K562 (cell line): Measurements from ENCODE around the gene PTPRE. TPM values are rescaled to one million over a fixed set of nuclear protein-coding genes. Genes with fewer than 3 reads are reported as not detected.

Experiments
- ATAC-seq: fragments of 200-7000 bp; cut with Tn5 transposase; 3 replicates; pipeline ENCODE4 v1.9.1; 2020; ENCODE audit warnings: moderate library complexity
- BruUV-seq: library from RNA; stranded (reverse); fragments of 400-500 nt; replicated peaks from 2 replicates; lab custom pipeline; 2021; lab: Mats Ljungman, UMichigan
- CTCF ChIA-PET: fragments of 300-600 bp; formaldehyde crosslinking; extraction: SDS; loops from one replicate; lab custom pipeline; 2021; ENCODE audit warnings: low intra/inter-chr PET ratio; lab: Yijun Ruan, JAX
- POLR2A ChIA-PET: fragments of 300-600, 350-650 bp; sonication (Branson Sonifier 250); formaldehyde crosslinking; extraction: SDS; loops from one replicate; lab custom pipeline; 2021; ENCODE audit warnings: antibody characterized with exemption, inconsistent platforms; lab: Yijun Ruan, JAX
- DNase-seq, 4 experiments: peaks; one replicate each; pipeline versions ENCODE4 v3.0.0 to v3.0.0-alpha.2; 2011 to 2018; ENCODE audit warnings: low spot score in 3 of 4, mixed read lengths in 3 of 4; ENCODE audit errors: extremely low read depth in 1 of 4
- FAIRE-seq: peaks from 2 replicates; lab custom pipeline; 2011; peaks lifted over from hg19 to GRCh38; lab: Jason Lieb, UNC
- H2AFZ ChIP-seq: 2 replicates; pipeline ENCODE4 v1.6.0; 2011; ENCODE audit warnings: low read depth, low read length, control low read depth, inconsistent platforms
- H3K27ac ChIP-seq: fragments of 200-600 bp; 3 replicates; pipeline ENCODE4 v1.8.0; 2011; ENCODE audit warnings: low read depth, mild to moderate bottlenecking, control low read depth, inconsistent platforms, low read length, moderate library complexity, mixed read lengths; ENCODE audit errors: extremely low read depth
- H3K27me3 ChIP-seq, 2 experiments: fragments of 300-600 bp in 1 of 2; 2 replicates in 1 of 2; 3 replicates in 1 of 2; pipeline versions ENCODE4 v1.6.0 to v1.8.0; 2011; ENCODE audit warnings: inconsistent platforms in 2 of 2, low read length in 2 of 2, mild to moderate bottlenecking in 1 of 2, mixed read lengths in 1 of 2, moderate library complexity in 1 of 2; ENCODE audit not compliant: control insufficient read depth in 2 of 2, insufficient read depth in 2 of 2
- H3K36me3 ChIP-seq: fragments of 300-600 bp; 3 replicates; pipeline ENCODE4 v1.8.0; 2011; ENCODE audit warnings: mild to moderate bottlenecking, low read length, inconsistent platforms; ENCODE audit not compliant: control insufficient read depth, insufficient read depth
- H3K4me1 ChIP-seq, 2 experiments: fragments of 200-600 bp in 1 of 2; replicated peaks in 1 of 2; 2 replicates in 1 of 2; 3 replicates in 1 of 2; pipeline versions ENCODE4 v1.5.1 to v1.8.0; 2011; ENCODE audit warnings: inconsistent platforms in 2 of 2, low read length in 2 of 2, mild to moderate bottlenecking in 1 of 2, mixed read lengths in 1 of 2, moderate library complexity in 1 of 2; ENCODE audit not compliant: control insufficient read depth in 2 of 2, insufficient read depth in 2 of 2
- H3K4me2 ChIP-seq: 2 replicates; pipeline ENCODE4 v1.6.1; 2011; ENCODE audit warnings: low read length, control low read depth, inconsistent platforms, mixed read lengths; ENCODE audit not compliant: insufficient read depth
- H3K4me3 ChIP-seq: fragments of 200-600 bp; sonication (generic), shearing (Covaris generic); 2 replicates; pipeline ENCODE4 v1.5.1; 2016; ENCODE audit warnings: control low read depth, inconsistent platforms
- H3K79me2 ChIP-seq: fragments of 200-600 bp; 3 replicates; pipeline ENCODE4 v1.8.0; 2011; ENCODE audit warnings: low read length, inconsistent platforms; ENCODE audit not compliant: control insufficient read depth, insufficient read depth
- H3K9ac ChIP-seq, 2 experiments: 2 replicates each; pipeline versions ENCODE4 v1.6.0 to v1.6.1; 2011; ENCODE audit warnings: low read depth in 2 of 2, low read length in 2 of 2, control low read depth in 1 of 2, inconsistent platforms in 1 of 2, mild to moderate bottlenecking in 1 of 2, mixed read lengths in 1 of 2; ENCODE audit not compliant: insufficient read depth in 1 of 2
- H3K9me1 ChIP-seq: one replicate; pipeline ENCODE4 v1.6.0; 2011; ENCODE audit warnings: inconsistent platforms, mild to moderate bottlenecking, low read length, moderate library complexity; ENCODE audit not compliant: control insufficient read depth, insufficient read depth
- H3K9me3 ChIP-seq: replicated peaks from 2 replicates; pipeline ENCODE4 v1.5.1; 2011; ENCODE audit warnings: low read depth, low read length, inconsistent platforms; ENCODE audit not compliant: control insufficient read depth, insufficient read depth
- H4K20me1 ChIP-seq: replicated peaks from 2 replicates; pipeline ENCODE4 v1.6.1; 2011; ENCODE audit warnings: low read length, inconsistent platforms, mixed read lengths; ENCODE audit not compliant: control insufficient read depth, insufficient read depth
- CBX8 ChIP-seq: fragments of 200-600 bp; sonication (generic); IDR thresholded peaks from 2 replicates; pipeline ENCODE4 v1.6.1; 2012; ENCODE audit warnings: borderline replicate concordance, mixed run types, low read depth, mild to moderate bottlenecking, moderate library complexity, mixed read lengths, low read length, control low read depth, inconsistent platforms; ENCODE audit not compliant: poor library complexity, severe bottlenecking; ENCODE audit errors: extremely low read depth
- MAX ChIP-seq: sonication (generic); formaldehyde crosslinking; IDR thresholded peaks from 2 replicates; pipeline ENCODE4 v1.9.0; 2022; ENCODE audit warnings: mild to moderate bottlenecking, missing genetic modification reagents
- MYNN ChIP-seq, 2 experiments: sonication (generic); formaldehyde crosslinking in 1 of 2; IDR thresholded peaks; 2 replicates each; pipeline versions ENCODE4 v1.5.0 to v1.6.1; 2016 to 2020; ENCODE audit warnings: antibody characterized with exemption in 1 of 2, missing genetic modification reagents in 1 of 2
- RBM14 ChIP-seq: fragments of 200-400 bp; formaldehyde crosslinking; IDR thresholded peaks from 2 replicates; pipeline ENCODE4 v1.6.1; 2018; ENCODE audit warnings: low read depth, mild to moderate bottlenecking, low read length, moderate library complexity, borderline replicate concordance; ENCODE audit not compliant: insufficient read depth
- SNIP1 ChIP-seq: fragments of 450-650 bp; IDR thresholded peaks from 2 replicates; pipeline ENCODE4 v1.7.1; 2017; ENCODE audit warnings: low read depth, mild to moderate bottlenecking
- XRCC3 ChIP-seq: fragments of 450-650 bp; IDR thresholded peaks from 2 replicates; pipeline ENCODE4 v1.6.1; 2017; ENCODE audit warnings: mild to moderate bottlenecking, moderate library complexity
- ZKSCAN3 ChIP-seq: fragments of 250-450 bp; sonication (Bioruptor Pico); IDR thresholded peaks from 2 replicates; pipeline ENCODE4 v1.4.0; 2020
- ZNF134 ChIP-seq: fragments of 250-450 bp; sonication (Bioruptor Pico); conservative IDR thresholded peaks from 2 replicates; pipeline ENCODE4 v1.4.0; 2020
- ZNF347 ChIP-seq: fragments of 450-650 bp; formaldehyde crosslinking; IDR thresholded peaks from 2 replicates; pipeline ENCODE4 v1.4.0; 2020; ENCODE audit warnings: low read depth, mild to moderate bottlenecking, moderate library complexity
- ZNF586 ChIP-seq: fragments of 450-650 bp; formaldehyde crosslinking; conservative IDR thresholded peaks from 2 replicates; pipeline ENCODE4 v1.4.0; 2020; ENCODE audit warnings: mild to moderate bottlenecking, moderate library complexity
- ZNF764 ChIP-seq: fragments of 250-450 bp; sonication (Bioruptor Pico); IDR thresholded peaks from 2 replicates; pipeline ENCODE4 v1.4.0; 2020; ENCODE audit warnings: low read depth, mild to moderate bottlenecking, moderate library complexity
- WGBS: fragments of 100-300 bp; shearing (Covaris generic); methylation state at CpG from one replicate; pipeline ENCODE4 v1.1.6; 2016; ENCODE audit warnings: low coverage, mixed read lengths; ENCODE audit not compliant: insufficient coverage; ENCODE audit errors: missing lambda C conversion rate; 5-methylcytosine and 5-hydroxymethylcytosine counted together
- in situ Hi-C: fragments of 300-500 bp; cut with MboI; formaldehyde crosslinking; loops from 4 replicates; pipeline ENCODE4 v1.15.0; 2018; ENCODE audit warnings: inconsistent platforms, mixed read lengths
- intact Hi-C: fragments of 100-400 bp; cut with micrococcal nuclease; formaldehyde crosslinking; loops from 2 replicates; pipeline ENCODE4 v1.14.2; 2022
- polyA plus RNA-seq, 8 experiments: library from polyadenylated mRNA; depleted of rRNA in 4 of 8; stranded (reverse) in 5 of 8; unstranded in 3 of 8; fragments of >200 nt; fragmentation: Nextera tagmentation in 2 of 8; fragmentation: Illumina TruSeq in 1 of 8; extraction: Ambion mirVana in 2 of 8; extraction: Trizol in 1 of 8; gene quantifications; 2 replicates each; pipeline versions ENCODE4 v1.2.1 to v1.2.3, GENCODE V29; 2011 to 2014; ENCODE audit warnings: inconsistent platforms in 1 of 8, missing spikeins in 1 of 8
- total RNA-seq, 7 experiments: library from RNA; depleted of rRNA in 6 of 7; stranded (reverse); fragments of >200 nt in 6 of 7; fragmentation: Illumina TruSeq in 2 of 7; extraction: Trizol in 2 of 7; gene quantifications; 2 replicates each; pipeline versions ENCODE4 v1.2.1 to v1.2.3, GENCODE V29; 2011 to 2021; ENCODE audit warnings: low replicate concordance in 1 of 7
- TF ChIP-seq, protein P1 (sequence below): sonication (generic); formaldehyde crosslinking; IDR thresholded peaks from 2 replicates; pipeline ENCODE4 v1.8.1; 2023; ENCODE audit warnings: mild to moderate bottlenecking, missing genetic modification reagents
- TF ChIP-seq, protein P2 (sequence below), 2 experiments: fragments of 150-350 bp in 1 of 2; IDR thresholded peaks; 2 replicates each; pipeline ENCODE4 v1.6.1; 2012 to 2016; ENCODE audit warnings: low read depth in 2 of 2, low read length in 2 of 2, mild to moderate bottlenecking in 1 of 2, moderate library complexity in 1 of 2

Gene PTPRE
- total and polyA plus RNA-seq, 9 of the 15 experiments (the other 6 are each of a cell fraction or from before 2014, with no cell fraction given), result 0.01 to 0.13 (median 0.04) TPM; not detected in 4

- 100% methylated on average over 1 of the region's 1 CpG for WGBS
- Histone ChIP-seq H3K9me1 (no peaks in the 10 kb centered on the region), H4K20me1 (no peaks in the 10 kb centered on the region), H2AFZ (no peak overlapping the region), H3K4me1 (no peaks in the 10 kb centered on the region), H3K9ac (no peak overlapping the region), H3K4me3 (no peak overlapping the region), H3K27ac (no peak overlapping the region), H3K4me2 (no peak overlapping the region), H3K9me3 (no peaks in the 10 kb centered on the region), H3K27me3 (no peaks in the 10 kb centered on the region), H3K36me3 (peaks cover 99% of the 10 kb centered on the region), H3K79me2 (no peaks in the 10 kb centered on the region; the same call in 2 of the 3 replicates)
- ChIA-PET CTCF (no interaction called here), POLR2A (no interaction called here)
- ATAC-seq (no peak), DNase-seq (no peak), FAIRE-seq (no peak)
- in situ Hi-C loops, result no loop called here
- no TSS peak for BruUV-seq
- intact Hi-C loops, result no loop called here
- TF ChIP-seq ZNF347 (CRISPR knock-in tag) (no peak), MAX (CRISPR knock-in tag) (no peak), MYNN (IDR thresholded peaks at IDR 0.05) (no peak), MYNN (CRISPR knock-in tag; IDR thresholded peaks at IDR 0.05) (no peak), ZKSCAN3 (CRISPR knock-in tag) (no peak), ZNF134 (CRISPR knock-in tag) (no peak), RBM14 (no peak), CBX8 (no peak), SNIP1 (no peak), XRCC3 (no peak), ZNF586 (no peak), ZNF764 (CRISPR knock-in tag) (no peak)
- TF ChIP-seq, protein P1, sequence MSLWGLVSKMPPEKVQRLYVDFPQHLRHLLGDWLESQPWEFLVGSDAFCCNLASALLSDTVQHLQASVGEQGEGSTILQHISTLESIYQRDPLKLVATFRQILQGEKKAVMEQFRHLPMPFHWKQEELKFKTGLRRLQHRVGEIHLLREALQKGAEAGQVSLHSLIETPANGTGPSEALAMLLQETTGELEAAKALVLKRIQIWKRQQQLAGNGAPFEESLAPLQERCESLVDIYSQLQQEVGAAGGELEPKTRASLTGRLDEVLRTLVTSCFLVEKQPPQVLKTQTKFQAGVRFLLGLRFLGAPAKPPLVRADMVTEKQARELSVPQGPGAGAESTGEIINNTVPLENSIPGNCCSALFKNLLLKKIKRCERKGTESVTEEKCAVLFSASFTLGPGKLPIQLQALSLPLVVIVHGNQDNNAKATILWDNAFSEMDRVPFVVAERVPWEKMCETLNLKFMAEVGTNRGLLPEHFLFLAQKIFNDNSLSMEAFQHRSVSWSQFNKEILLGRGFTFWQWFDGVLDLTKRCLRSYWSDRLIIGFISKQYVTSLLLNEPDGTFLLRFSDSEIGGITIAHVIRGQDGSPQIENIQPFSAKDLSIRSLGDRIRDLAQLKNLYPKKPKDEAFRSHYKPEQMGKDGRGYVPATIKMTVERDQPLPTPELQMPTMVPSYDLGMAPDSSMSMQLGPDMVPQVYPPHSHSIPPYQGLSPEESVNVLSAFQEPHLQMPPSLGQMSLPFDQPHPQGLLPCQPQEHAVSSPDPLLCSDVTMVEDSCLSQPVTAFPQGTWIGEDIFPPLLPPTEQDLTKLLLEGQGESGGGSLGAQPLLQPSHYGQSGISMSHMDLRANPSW (CRISPR knock-in tag), result no peak
- TF ChIP-seq, protein P2, sequence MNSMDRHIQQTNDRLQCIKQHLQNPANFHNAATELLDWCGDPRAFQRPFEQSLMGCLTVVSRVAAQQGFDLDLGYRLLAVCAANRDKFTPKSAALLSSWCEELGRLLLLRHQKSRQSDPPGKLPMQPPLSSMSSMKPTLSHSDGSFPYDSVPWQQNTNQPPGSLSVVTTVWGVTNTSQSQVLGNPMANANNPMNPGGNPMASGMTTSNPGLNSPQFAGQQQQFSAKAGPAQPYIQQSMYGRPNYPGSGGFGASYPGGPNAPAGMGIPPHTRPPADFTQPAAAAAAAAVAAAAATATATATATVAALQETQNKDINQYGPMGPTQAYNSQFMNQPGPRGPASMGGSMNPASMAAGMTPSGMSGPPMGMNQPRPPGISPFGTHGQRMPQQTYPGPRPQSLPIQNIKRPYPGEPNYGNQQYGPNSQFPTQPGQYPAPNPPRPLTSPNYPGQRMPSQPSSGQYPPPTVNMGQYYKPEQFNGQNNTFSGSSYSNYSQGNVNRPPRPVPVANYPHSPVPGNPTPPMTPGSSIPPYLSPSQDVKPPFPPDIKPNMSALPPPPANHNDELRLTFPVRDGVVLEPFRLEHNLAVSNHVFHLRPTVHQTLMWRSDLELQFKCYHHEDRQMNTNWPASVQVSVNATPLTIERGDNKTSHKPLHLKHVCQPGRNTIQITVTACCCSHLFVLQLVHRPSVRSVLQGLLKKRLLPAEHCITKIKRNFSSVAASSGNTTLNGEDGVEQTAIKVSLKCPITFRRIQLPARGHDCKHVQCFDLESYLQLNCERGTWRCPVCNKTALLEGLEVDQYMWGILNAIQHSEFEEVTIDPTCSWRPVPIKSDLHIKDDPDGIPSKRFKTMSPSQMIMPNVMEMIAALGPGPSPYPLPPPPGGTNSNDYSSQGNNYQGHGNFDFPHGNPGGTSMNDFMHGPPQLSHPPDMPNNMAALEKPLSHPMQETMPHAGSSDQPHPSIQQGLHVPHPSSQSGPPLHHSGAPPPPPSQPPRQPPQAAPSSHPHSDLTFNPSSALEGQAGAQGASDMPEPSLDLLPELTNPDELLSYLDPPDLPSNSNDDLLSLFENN (IDR thresholded peaks at IDR 0.05; ENCODE audit: low read depth in 2 of 2, low read length in 2 of 2), result no peak
These were observed 195.0 kb downstream of the PTPRE start for GRCh38 chr10:128101901-128102300.
